Ishikawa (cell line): ENCODE results near the gene SNHG17.

ENCODE experiments used
- CEBPB ChIP-seq: IDR thresholded peaks from 2 replicates; pipeline ENCODE4 v1.6.1; 2012
- EP300 ChIP-seq: IDR thresholded peaks from 2 replicates; pipeline ENCODE4 v1.6.1; 2012; ENCODE audit warnings: borderline replicate concordance
- MAX ChIP-seq: IDR thresholded peaks from 2 replicates; pipeline ENCODE4 v1.6.1; 2012
- NFIC ChIP-seq: IDR thresholded peaks from 2 replicates; pipeline ENCODE4 v1.6.1; 2012
- RAD21 ChIP-seq: IDR thresholded peaks from 2 replicates; pipeline ENCODE4 v1.6.1; 2012; ENCODE audit warnings: low read depth

GRCh38 chr20:38372806-38373205 is 62.3 kb downstream of the SNHG17 start:
- TF ChIP-seq NFIC (no peak), MAX (no peak), EP300 (no peak), CEBPB (no peak), RAD21 (no peak)
